ENCODE data around the gene CACUL1.

Gene CACUL1

GRCh38 chr10:118735294-118735693, 19.5 kb downstream of the CACUL1 start:
- DNase-seq (ENCODE audit: extremely low read depth in 1 of 2, low read depth in 1 of 2) = no peak

- no peak for DNase-seq (ENCODE audit: extremely low read depth in 1 of 2, low read depth in 1 of 2)
Observed at GRCh38 chr10:118734475-118734874, 20.3 kb downstream of the CACUL1 start.

- DNase-seq (ENCODE audit: extremely low read depth in 1 of 2, low read depth in 1 of 2) = no peak
Observed at GRCh38 chr10:118732245-118733165, 22.3 kb downstream of the CACUL1 start.

GRCh38 chr10:118730756-118731456, 23.9 kb downstream of the CACUL1 start:
- DNase-seq (ENCODE audit: extremely low read depth in 1 of 2, low read depth in 1 of 2) = no peak

- no peak for DNase-seq (ENCODE audit: extremely low read depth in 1 of 2, low read depth in 1 of 2)
Observed at GRCh38 chr10:118729641-118730258, 25.0 kb downstream of the CACUL1 start.

- DNase-seq (ENCODE audit: extremely low read depth in 1 of 2, low read depth in 1 of 2) = no peak
Observed at GRCh38 chr10:118729200-118729599, 25.6 kb downstream of the CACUL1 start.

- no peak for DNase-seq (ENCODE audit: extremely low read depth in 1 of 2, low read depth in 1 of 2)
Observed at GRCh38 chr10:118725886-118726500, 28.8 kb downstream of the CACUL1 start.

- DNase-seq (ENCODE audit: extremely low read depth in 1 of 2, low read depth in 1 of 2) = no peak
Observed at GRCh38 chr10:118723466-118723865, 31.3 kb downstream of the CACUL1 start.

- DNase-seq (ENCODE audit: extremely low read depth in 1 of 2, low read depth in 1 of 2) = no peak
Observed at GRCh38 chr10:118721539-118721876, 33.3 kb downstream of the CACUL1 start.

GRCh38 chr10:118720685-118721538, 33.9 kb downstream of the CACUL1 start:
- DNase-seq (ENCODE audit: extremely low read depth in 1 of 2, low read depth in 1 of 2) = peak in 1 of 2 donors; percentile 28

- DNase-seq (ENCODE audit: extremely low read depth in 1 of 2, low read depth in 1 of 2) = no peak
Observed at GRCh38 chr10:118714366-118714765, 40.4 kb downstream of the CACUL1 start.

- no peak for DNase-seq (ENCODE audit: extremely low read depth in 1 of 2, low read depth in 1 of 2)
Observed at GRCh38 chr10:118712930-118713634, 41.7 kb downstream of the CACUL1 start.

- DNase-seq (ENCODE audit: extremely low read depth in 1 of 2, low read depth in 1 of 2) = no peak
Observed at GRCh38 chr10:118712080-118712479, 42.7 kb downstream of the CACUL1 start.

- no peak for DNase-seq (ENCODE audit: extremely low read depth in 1 of 2, low read depth in 1 of 2)
Observed at GRCh38 chr10:118710487-118710886, 44.3 kb downstream of the CACUL1 start.

- DNase-seq (ENCODE audit: extremely low read depth in 1 of 2, low read depth in 1 of 2) = no peak
Observed at GRCh38 chr10:118708571-118708970, 46.2 kb downstream of the CACUL1 start.

- DNase-seq (ENCODE audit: extremely low read depth in 1 of 2, low read depth in 1 of 2) = no peak
Observed at GRCh38 chr10:118704711-118705110, 50.1 kb downstream of the CACUL1 start.

- no peak for DNase-seq (ENCODE audit: extremely low read depth in 1 of 2, low read depth in 1 of 2)
Observed at GRCh38 chr10:118701529-118702323, 53.0 kb downstream of the CACUL1 start.

- DNase-seq (ENCODE audit: extremely low read depth in 1 of 2, low read depth in 1 of 2) = peak; percentile 46 to 80
Observed at GRCh38 chr10:118698421-118698820, 56.3 kb downstream of the CACUL1 start.

GRCh38 chr10:118694848-118695247, 59.9 kb downstream of the CACUL1 start:
- DNase-seq (ENCODE audit: extremely low read depth in 1 of 2, low read depth in 1 of 2) = no peak

Data from stimulated activated CD8-positive, alpha-beta memory T cell treated with anti-CD3 and anti-CD28 coated beads, Interleukin-7, amount 100 ng/mL, for 48 hours (primary cell).